DMS53 treated with DMSO at 0.1 percent for 48 hours (cell line): ENCODE results near the gene PRM3.

ENCODE experiments used
- DNase-seq: peaks from one replicate; lab custom pipeline; 2025; ENCODE audit not compliant: unreplicated experiment; lab: John Stamatoyannopoulos, UW

PRM3 gene

DNA sequence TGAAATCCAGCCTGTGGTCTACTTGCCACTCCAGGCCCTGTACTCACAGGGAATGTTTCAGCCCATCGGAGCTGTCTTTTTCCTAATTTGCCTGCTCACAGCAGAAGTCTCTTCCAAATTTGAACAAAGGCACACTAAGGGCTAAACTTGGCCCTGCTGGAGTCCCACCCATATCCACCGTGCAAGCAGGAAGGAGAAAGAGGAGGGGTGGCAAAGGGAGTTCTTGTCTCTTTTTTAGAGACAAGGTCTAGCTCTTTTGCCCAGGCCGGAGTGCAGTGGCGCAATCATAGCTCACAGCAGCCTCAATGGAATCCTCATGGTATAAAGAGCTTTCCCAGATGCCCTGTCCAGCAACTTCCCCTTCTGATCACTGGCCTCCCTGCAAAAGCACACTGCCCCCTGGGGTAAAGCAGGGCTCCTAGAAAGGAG lies 10.4 kb upstream of the PRM3 start:
- no peak for DNase-seq

DNA sequence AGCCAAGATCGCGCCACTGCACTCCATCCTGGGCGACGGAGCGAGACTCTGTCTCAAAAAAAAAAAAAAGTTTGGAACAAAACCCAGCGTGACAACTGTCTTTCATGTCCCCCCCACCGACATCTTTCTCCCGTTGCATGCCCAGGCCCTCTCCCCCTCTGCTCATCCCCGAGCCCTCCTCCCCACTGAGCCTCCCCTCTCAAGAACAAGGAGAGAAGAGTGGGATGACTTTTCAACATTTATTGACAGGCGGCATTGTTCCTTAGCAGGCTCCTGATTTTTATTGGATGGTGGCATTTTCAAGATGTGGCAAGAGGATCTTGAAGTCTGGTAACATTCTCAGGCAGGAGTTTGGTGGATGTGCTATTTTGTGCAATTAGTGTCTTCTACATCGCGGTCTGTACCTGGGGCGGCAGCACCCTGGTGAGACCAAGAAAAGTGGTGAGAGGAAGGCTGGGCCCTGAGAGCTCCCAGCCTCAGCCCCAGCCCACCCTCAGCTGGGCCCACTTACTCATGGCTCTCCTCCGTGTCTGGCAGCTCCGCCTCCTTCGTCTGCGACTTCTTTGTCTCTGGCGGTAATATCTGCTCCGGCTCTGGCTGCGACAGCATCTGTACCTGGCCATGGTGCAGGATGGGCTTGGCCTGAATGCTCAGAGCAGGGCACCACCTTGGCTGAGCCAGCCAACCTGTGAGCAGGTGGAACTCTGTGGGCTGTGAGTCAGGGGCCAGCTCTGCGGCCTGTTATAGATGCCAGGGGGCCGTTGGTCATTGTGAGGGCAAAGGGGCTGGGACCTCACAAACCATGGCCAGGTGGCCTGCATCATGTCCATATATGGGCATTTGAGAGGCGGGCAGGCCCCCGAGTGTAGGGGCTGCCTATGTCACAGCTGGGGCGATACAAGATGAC lies 7.4 kb upstream of the PRM3 start, which contains the start of gene PRM1:
Gene PRM1 (minus strand): TSS at position 715 of the 907 bp plus-strand sequence. CDS start 92 bp downstream, at position 623.
- no peak for DNase-seq

DNA sequence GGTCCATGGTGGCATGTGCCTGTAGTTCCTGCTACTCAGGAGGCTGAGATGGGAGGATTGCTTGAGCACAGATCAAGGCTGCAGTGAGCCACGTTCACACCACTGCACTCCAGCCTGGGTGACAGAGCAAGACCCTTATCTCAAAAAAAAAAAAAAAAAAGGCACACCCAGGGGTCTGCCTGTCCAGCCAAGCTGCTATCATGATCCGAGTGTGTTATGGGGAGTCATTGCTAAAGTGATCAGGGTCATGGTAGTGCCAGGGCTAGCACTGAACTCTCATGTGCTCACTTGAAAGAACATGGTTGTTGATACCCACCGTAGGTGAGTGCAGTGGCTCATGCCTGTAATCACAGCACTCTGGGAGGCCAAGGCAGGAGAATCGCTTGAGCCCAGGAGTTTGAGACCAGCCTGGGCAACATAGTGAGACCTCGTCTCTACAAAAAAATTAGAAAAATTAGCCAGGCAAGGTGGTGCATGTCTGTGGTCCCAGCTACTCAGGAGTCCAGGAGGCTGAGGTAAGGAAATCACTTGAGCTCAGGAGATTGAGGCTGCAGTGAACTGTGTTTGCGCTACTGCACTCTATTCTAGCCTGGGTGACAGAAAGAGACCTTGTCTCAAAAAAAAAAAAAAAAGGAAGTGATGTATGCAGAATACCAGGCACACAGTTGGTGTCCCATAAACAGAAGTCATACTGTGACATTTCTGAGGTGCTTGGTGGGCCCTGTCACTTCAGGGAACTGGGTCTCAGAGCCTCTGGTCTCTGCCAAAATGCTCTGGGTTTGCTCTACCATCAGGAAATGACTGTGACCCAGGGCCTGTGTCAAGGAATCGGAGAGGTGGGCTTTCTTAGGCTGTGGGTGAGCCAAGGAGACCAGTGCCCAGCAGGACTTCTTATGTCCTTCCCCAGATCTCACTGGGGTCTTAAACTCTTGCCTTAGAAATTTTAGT lies 5.5 kb upstream of the PRM3 start:
- no peak for DNase-seq

DNA sequence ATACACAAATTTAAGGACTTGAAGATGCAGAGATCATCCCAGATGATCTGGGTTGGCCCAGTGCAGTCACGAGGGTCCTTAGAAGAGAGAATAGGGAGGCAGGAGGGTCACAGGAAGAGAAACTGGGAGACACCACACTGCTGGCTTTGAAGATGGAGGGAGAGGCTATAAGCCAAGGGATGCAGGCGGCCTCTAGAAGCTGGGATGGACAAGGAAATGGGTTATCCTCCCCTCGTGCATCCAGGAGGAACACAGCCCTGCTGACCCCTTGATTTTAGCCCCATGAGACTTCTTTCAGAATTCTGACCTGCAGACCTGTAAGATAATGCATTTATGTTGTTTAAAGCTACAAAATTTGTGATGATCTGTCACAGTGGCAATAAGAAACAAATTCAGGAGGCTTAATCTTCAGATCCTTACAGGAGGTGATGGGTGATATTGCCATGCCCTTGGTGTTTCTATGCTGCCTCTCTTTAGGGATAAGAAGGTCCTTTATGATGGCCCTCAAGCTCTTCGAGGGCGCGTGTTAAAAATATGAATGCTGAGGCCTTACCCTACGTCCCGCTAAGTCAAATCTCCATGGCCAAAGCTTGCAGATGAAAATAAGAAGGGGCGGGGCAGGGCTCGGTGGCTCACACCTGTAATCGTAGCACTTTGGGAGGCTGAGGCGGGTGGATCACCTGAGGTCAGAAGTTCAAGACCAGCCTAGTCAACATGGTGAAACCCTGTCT lies 4.3 kb upstream of the PRM3 start:
- DNase-seq = no peak

DNA sequence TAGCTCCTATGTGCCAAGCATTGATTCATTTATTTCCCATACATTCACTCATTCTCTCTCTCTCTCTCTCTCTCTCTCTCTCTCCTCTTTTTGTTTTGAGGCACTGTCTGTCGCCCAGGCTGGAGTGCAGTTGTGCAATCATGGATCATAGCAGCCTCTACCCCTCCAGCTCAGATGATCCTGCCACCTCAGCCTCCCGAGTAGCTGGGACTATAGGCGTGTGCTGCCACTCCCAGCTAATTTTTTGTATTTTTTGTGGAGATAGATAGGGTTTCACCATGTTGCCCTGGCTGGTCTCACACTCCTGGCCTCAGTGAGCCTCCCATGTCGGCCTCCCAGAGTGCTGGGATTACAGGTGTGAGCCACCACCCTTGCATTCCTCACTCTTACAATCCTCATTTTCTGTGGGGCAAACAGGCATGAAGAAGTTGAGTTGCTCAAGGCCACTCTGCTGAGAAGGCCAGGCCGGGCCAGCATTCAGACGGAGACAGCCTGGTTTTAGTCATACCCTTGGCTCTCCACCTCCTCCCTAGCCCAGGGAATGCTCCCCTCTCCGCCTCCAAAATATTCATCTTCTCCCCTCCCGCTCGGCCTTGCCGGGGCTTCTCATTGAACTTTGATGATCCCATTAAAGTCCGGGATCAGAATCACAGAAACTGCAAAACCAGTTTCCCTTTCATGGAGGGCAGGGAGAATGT lies 3.6 kb upstream of the PRM3 start:
- DNase-seq = no peak

DNA sequence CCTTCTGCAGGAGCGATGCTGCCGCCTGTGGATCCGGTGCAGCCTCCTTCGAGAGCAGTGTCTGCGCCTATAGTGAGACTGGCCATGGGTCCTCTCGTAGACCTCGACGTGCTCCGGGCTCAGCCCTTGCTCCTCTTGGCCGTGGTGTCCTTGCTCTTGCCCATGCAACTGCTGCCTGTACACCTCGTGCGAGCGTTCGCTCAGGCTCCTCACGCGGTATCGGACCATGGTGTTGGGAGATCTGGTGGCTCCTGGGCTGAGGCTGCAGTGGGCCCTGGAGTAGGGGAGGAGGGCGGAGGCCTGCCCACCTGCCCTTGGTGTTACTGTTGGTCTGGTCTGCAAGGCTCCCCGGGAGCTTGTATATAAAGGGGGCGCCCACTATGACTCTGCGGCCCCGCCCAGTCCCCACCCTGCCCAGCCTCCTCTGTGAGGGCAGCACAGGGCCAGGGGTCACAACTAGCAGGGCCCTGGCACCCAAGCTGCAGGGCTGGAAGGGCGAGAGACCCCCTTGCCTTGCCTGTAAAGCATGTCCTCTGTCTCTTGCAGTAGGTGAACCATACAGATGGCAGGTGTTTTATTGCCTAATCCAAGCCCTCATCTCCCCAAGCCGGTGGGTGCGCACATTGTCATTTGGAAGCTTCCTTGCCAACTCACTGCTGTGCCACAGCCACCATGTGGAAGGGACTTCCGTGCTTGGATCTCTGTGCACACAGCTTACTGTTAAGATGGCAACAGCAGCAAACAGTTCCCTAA lies 2.9 kb upstream of the PRM3 start, which contains the start of gene PRM2:
Gene PRM2 (minus strand): TSS at position 338 of the 753 bp plus-strand sequence. CDS start 110 bp downstream, at position 228.
- DNase-seq = no peak

DNA sequence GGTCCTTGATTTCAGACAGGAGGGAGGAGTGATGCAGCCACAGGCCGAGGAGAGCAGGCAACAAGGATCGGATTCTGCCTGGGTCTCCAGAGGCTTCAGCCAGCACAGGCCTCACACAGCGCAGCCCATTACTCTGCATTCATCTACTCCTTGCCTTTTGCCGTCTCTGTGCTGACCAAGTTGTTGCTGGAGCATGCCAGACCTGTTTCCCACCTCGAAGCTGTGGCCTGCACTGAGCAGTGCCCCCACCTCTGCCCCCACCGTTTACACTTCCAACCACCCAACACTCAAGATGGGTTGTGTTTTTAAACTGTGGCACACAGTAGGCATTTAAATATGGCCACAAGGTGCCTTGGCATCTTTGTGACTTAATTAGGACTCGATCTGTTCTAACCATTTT lies 1.5 kb upstream of the PRM3 start:
- no peak for DNase-seq

DNA sequence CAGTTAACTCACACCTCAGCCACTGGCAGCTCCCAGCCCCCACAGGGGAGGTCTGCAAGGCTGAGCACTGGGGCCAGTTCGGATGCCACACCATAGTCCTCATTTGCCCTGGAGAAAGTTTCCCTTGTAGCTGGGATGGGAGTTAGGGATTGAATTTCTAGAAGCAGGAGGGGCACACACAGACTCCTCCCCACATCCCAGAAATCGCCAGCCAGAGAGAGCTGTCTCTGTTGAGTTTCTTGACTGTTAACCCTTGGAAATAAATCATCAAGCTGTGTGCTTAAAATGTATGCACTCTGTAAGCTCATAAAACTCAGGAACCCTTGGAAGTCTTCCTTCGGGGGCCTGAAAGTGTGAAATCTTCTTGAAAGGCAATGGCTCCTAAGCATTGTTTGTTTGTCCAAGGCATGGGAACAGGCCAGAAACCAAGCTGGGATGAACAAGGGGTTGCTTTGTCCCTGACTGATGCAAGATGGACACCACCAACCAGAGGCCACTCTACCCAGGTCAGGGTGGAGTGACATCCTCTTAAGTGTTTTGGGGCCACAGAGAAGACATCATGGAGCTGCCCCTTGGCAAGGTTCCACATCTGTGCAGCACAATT lies 394 bp upstream of the PRM3 start:
- DNase-seq = no peak

DNA sequence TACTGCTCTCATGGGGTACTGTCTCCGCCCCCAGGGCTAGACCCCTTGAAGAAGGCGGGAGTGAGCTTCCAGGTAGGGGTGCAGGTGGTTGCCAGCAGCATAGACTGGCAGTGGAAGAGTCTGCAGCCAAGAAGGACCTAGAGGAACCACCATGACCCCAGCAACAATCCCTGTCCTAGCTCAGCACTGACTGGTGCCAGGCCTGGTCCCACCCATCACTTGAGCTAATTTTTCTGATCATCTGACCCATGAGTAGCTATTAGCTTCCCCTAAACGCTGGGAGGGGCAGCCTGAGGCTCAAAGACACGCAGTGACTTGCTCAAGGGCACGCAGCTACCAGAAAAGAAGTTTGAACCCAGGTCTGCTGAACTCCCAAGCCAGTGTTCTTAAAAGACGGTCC lies 945 bp downstream of the PRM3 start:
- no peak for DNase-seq

DNA sequence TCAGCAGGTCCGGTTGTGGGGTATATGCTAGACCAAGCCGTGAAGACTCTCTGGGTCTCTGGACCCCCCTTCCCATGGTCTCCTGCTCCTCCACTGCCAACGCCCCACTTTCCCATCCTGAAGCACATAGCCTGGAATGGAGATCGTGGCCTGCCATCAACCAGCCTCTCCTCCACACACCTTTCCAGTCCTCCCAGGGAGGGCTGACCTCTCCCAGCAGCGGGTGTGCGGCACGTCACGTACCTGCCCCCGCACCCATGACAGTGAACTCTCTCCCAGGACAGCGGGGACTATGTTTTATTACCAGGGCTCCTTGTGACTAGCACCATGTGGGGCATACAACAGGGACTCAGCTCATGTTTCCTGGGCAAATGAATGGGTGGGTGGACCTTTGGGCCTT lies 1.8 kb downstream of the PRM3 start:
- no peak for DNase-seq

DNA sequence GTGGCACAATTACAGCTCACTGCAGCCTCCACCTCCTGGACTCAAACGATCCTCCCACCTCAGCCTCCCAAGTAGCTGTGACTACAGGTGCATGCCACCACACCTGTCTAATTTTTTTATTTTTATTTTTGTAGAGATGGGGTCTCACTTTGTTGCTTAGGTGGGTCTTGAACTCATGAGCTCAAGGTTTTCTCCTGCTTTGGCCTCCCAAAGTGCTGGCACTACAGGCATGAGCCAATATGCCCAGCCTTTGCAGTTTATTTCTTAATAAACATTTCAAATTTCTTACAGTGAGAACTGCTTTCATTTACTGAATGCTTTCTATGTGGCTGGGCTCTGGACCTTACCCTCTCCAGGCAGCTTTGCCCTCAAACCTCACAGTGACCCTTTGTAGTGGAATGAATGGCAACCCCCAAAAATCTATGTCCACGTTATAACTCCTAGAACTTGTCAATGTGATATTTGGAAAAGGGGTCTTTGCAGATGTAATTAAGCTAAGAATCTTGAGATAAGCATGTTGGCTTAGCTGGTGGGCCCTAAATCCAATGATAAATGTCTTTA lies 2.7 kb downstream of the PRM3 start:
- no peak for DNase-seq

DNA sequence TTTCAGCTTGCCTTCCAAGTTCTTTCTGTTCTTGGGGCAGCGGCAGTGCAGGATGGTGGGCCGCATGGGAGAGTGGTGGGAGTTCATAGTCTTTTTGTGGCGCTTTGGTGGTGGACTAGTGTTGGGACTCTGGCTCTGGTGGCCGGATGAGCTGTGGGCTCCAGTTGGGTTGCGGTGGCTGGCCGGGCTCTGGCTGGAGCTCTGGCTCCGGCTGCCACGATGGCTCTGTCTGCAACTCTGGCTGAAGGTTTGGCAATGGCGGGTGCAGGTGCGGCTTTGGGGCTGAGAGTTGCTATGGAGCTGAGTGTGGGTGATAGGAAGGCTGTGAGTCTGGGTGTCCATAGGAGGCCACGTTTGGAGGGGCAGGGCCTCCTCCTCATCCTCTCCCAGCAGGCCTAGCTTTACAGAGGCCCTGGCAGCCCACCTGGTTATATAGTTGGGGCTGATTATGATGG lies 4.5 kb downstream of the PRM3 start, which contains the start of gene TNP2:
Gene TNP2 (minus strand): TSS at position 405 of the 455 bp plus-strand sequence. CDS start 63 bp downstream, at position 342.
- no peak for DNase-seq

DNA sequence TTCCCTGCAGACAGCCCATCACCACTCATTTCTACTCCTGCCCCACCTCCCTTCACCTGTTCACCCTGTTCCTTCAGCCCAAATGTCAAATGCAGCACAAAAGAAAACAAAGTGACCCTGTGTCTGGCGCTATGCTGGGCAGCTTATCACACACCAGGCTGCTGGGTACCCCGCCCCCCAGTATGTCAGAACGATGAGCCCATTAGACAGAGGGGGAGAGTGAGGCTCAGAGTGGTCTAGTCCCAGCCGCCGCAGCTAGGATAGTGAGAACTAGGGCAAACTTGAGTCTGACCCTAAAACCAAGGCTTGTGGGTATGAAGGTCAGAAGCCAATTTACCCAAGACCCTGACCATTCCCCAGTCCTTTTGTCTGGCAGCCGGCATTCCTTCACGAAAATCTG lies 8.3 kb downstream of the PRM3 start:
- no peak for DNase-seq

DNA sequence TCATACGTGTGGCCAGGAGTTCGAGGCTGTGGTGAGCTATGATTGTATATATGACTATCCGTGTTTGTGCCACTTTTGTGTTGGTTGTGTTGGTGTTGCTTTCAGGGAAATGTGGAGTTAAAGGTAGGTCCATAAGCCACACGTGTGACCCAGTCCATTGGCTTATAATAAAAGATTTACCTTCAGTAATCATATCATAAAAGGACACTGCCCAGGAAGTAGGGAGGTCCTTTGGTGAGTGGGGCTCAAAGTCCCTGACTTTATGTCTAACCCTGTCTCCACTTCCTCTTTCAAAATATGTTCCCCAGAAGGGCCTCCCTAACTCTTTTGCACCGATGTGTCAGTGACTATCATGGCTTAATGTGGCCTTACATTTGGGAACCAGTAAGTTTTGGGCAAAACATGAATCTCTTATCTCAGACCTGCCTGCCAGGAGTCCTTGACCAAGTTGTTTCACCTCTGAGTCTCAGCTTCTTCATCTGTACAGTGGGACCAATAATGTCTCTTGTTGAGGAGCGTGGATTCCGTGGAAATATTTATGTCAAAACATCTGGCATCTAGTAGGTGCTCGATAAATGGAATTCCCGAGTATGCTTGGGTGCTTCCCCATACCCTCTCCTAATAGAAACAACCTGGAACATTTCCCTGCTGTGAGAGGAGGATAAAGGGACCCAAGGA lies 9.1 kb downstream of the PRM3 start:
- no peak for DNase-seq

DNA sequence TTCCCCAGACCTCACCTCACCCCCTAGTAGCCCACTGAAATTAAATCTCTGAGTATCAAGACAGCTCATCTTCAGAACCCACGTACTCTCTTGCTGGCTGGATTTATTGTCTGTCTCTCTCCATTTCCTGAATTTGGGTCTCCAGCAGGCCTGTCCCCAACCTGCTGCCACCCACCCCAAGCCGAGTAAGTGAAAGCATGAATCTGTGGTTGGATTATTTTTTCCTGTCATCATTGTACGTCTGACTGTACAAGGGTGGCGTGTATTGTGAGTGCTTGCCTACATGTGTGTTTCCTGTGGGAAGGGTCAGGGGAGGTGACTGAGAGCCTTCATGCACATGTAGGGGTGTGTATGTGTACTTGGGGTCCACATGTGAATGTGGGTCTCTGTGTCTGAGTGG lies 9.7 kb downstream of the PRM3 start:
- no peak for DNase-seq

DNA sequence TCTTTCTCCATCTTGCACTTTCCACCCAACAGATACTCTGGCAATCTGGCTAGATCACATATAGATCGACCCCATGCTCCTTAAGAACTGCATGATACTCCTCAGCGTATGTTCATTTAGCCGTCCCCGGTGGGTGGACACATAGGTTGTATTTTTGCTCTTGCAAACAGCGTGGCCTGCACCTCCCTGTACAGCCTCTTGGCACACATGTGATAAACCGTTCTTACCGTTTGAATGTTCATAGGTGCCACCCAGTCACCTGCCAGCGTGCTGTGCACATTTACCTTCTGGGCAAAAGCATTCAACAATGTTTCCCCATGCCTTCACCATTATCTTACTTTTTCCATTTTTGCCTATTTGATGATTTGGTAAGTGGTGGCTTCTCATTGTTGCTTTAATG lies 10.5 kb downstream of the PRM3 start:
- DNase-seq = no peak

DNA sequence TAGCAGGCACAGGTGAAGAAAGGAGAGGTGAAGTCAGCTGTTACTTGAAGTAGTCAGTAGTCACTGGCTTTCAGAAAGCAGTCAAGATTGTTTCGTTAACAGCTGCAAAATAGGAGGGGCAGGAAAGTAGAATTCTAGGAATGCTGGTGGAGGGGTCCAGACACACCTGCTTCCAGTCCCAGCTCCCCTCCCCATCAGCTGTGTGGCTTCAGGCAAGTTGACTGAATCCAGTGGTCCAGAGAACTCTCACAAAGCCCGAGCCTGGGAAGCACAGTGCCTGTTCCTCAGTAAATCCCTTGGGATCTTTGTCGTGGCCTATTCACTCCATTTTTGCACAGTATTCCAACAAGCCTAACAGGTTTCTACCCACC lies 12.8 kb downstream of the PRM3 start:
- DNase-seq = no peak
